GM18861 (cell line): ENCODE measurements around the gene DLST.

ENCODE experiments used
- ATAC-seq: cut with Tn5 transposase; IDR thresholded peaks from one replicate; pipeline ENCODE4 v1.9.1; 2021; ENCODE audit not compliant: unreplicated experiment

Gene DLST

DNA sequence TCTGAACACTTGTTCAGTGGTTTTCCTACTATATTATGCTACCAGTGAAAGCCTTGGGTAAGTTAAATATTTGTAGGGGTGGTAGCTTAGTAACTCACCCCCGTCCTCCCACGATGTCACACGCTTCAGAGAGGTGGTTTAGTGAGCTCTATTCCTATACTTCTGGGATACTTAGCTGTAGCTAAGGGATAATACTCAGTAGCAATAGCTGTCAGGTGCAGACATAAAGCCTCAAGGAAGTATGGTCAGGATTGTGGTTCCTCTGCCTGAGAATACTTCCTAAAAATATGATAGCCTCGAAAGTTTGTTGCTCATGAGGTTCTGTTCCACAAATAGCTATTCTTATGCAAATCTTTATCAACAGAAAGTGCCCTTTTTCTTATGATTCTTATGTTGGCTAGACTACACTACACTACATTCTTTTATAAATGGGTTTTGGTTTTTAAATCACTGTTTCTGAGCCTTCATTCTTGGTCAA lies 11.9 kb downstream of the DLST start:
- peak; percentile 52 for ATAC-seq

DNA sequence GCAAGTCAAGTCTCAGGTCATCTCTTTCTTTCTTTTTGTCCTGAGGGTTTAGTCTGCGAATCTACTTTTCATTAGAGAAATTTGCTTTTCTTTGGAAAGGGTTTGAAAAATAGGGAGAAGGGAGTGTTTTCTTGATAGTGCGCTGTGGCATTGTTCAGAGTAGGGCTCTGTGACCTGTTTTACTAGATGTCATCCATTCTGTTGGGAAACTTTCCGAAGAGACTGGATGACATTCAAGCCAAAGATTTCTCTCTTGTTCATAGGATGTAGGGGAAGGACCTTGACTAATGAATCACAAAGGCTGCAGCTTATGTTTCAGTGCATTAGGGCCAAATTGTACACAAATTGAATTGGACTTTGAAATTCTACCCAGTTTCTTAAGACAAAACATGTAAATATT lies 14.7 kb downstream of the DLST start:
- no peak for ATAC-seq

DNA sequence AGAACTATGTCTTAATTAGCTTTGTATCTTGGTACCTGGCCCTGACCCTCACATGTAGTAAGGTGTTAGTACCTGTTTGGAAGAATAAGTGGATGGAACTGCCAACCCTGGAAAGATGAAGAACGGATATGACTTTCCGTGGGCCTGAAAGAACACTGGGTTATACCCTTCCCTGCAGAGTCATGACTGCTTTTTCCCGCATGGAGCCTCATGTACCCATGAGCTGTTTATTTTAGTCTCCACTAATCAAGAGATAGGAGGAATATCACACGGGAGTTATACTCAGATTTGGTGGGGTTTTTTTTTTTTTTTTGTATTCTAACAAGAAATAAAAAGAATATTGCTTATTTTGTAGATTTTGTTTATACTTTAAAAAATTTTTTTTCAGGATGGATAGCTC lies 15.9 kb downstream of the DLST start:
- ATAC-seq = no peak

- no peak for ATAC-seq
These were observed 16.4 kb downstream of the DLST start for GRCh38 chr14:74898083-74898482.

DNA sequence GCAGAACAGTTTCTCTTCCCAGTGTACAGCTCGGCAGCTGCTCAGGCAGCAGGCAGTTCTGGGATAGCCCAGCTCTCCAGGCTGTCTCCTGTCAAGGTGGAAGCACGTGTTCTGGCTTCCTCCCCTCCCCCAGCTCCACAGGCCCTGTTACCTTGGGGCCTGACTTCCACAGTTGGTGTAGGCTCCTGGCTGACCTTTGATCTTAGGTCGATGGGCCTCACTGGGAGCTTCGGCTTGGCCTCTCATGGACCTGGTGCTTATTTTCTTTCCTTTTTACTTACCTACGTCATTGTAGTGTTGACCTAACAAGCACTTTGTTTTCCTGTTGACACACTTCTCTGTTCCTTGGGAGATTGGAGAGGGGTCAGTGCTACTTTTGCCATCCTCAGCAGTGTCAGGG lies 17.0 kb downstream of the DLST start:
- no peak for ATAC-seq

GRCh38 chr14:74902941-74903705 lies 21.4 kb downstream of the DLST start:
- no peak for ATAC-seq

DNA sequence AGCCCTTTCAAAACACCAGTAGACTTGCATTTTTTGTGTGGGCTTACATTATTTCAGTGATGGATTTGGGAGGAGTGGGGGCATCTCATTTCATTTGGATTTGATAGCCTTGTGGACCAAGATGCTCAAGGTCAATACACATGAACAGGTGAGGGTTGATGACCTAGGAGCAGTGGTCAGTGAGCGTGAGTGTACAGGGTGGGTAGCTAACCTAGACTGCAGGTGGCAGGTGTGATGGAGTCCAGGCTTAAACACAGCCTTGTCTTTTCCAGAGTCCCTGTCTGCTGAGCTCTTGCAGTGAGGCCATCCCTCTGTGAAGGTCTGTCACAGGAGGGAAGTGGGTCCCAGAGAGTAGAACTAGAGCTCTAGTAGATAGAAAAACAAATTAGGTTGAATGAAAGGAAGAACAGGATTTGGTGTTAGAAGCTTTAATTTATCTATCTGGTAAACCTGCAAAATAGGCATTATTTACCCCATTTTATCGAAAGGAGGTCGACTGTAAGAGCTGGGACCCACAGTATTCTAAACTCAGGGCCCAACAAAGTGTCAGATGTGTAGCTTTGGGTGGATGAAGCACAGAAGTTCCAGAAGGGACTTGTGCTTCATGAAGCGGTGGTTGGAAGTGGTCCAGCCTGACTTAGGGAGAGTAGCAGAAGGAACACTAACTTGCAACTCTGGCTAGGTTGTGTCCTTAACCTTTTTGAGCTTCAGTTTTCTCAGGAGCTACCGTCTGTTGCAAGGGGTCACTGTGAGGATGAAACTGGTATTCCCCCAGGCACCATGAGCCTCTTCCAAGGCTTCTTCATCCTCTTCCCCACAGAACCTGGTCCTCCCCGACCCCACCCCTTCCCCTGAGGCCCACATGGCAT lies 23.2 kb downstream of the DLST start:
- no peak for ATAC-seq

DNA sequence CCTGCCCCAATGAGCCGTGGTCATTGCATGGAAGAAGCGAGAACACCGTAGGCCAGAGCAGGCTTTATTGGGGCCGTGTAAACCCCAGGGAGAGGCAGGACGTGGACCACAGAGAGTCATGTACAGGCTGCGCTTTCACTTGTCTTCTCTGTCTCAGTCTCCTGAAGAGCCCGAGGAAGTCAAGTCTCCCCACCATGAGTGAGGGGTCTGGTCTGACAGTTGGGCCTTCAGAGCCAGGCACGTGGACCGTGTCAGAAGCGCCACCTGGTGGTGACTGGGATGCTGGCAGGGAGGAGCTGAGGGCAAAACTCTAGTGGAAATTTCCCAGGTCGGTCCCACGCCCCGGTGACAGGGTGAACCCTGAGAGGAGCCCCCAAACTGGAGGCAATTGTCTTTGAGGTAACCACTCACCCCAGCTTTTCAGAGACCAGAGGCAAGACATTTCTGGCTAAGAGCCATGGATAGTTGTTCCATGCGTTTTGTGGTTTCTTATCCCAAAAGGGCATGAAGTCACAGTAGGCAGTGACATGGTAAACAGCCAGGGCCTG lies 24.0 kb downstream of the DLST start:
- no peak for ATAC-seq

DNA sequence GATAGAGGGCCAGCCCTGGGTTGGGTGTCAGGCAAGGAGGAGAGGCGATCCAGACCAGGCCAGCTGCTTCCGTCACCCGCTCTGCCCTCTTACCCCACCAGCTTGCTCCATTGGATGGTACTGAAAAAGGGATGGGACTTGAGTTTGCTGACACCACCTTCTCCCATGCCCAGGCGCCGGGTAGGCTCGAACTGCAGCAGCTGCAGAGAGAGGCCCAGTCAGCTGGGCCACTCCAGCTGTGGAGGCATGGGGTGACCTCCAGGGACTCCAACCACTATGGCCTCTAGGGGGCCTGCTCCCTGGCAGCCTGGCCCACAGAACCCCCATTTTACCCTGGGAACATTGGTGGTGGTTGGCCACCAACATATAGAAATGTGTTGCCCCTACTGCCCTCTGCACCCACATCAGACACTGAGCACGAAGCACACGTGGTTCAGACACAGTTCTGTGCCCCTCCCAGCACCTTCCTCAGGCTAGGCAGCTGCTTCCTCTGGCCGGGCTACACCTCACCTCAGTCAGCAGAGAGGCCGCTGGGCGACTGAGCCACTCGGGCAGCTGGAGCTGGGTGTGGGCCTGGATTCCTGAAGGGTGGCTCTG lies 25.3 kb downstream of the DLST start:
- no peak for ATAC-seq

GRCh38 chr14:74907744-74908143 lies 26.0 kb downstream of the DLST start:
- no peak for ATAC-seq

DNA sequence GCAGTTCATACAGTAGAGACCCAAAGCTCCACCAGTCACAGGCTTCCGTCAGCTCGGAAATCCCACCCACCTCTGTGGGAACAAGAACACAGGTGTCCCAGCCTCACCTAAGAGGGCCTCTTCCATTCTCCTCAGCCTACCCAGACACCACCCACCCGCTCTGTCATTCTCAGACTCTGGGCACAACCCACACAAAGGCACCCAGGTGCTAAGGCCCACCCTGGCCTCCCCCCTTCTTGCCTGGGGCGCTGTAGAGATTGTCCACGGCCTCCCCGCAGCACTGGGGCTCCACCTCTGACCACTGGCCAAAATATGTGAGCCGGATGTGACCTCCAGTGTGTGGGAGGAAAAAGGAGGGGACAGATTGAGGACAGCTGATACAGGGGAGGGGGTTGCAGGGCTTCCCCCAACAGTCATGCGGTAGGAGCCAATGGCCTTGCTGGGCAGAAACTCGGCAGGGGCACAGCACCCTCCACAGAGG lies 27.2 kb downstream of the DLST start:
- ATAC-seq = no peak

DNA sequence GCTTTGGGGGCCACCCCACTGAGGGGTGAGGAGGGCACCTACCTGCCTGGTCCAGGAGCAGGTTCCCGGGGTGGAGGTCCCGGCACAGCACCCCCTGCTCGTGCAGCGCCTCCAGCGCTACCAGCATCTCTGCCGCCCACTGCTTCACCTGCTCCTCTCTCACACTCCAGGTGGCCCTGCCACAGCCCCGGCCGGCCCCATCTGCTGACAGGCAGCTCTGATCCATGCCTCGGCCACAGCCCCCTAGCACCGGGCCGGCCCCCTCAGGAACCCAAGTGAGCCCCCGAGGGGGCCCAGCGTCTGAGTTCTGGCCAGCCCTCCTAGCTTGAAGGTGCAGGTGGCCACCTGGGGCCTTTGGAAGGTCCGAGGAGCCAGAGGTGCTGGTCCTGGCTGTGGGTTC lies 27.8 kb downstream of the DLST start:
- no peak for ATAC-seq

GRCh38 chr14:74909911-74910310 lies 28.2 kb downstream of the DLST start:
- no peak for ATAC-seq

DNA sequence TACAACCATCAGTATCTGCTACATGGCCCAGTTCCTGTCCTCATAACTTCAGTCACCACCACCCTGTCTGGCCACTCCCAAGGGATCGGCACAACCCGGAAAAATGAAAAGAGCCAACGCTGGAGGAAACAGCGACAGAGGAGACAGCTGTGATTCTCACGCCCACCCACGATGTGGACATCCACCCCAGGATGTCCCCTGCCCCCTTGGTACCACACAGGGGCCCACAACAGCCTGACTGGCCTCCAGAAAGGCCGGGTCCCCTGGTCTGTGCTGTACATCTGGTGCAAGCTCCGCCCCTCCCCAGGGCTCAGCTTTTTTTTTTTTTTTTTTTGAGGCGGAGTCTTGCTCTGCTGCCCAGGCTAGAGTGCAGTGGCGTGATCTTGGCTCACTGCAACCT lies 28.8 kb downstream of the DLST start:
- ATAC-seq = no peak

GRCh38 chr14:74911221-74911620 lies 29.5 kb downstream of the DLST start:
- no peak for ATAC-seq

GRCh38 chr14:74911704-74912103 lies 30.0 kb downstream of the DLST start:
- no peak for ATAC-seq

DNA sequence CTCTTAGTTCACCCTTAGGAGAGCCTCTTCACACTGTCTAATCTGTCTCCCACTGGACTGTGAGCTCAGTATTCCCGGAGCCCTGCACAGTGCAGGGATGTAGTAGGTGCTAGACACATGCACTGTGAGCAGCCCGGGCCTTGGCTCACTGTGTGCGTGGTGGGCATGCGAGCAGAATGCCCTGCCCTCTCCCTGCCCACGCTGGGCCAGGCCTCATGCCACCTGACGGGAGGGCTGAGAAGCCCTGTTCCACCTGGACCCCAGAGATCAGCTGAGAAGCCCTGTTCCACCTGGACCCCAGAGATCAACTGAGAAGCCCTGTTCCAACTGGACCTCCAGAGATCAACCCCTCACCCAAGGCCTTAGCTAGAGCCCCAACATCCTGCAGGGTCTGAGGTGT lies 30.4 kb downstream of the DLST start:
- no peak for ATAC-seq

- no peak for ATAC-seq
These were observed 31.1 kb downstream of the DLST start for GRCh38 chr14:74912801-74913200.

GRCh38 chr14:74913393-74913910 lies 31.7 kb downstream of the DLST start:
- ATAC-seq = no peak

GRCh38 chr14:74913986-74914573 lies 32.4 kb downstream of the DLST start:
- ATAC-seq = no peak

DNA sequence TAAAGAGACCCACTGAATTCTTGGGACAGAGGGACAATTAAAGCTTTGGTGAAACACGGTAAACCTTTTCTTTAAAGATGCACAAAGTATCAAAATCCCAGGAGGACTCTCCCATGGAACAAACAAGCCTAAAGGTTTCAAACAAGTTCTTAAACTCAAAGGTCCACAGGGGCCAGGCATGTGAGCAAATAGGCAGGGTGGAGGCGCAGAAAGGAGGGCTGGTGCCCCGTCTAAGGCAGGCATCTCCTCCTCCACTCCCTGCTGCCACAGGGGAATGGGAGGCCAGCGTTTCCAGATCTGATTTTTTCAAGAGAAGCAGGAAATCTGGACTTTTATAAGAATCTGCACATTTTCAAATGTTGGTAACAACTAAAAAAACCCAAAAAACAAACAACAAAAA lies 33.7 kb downstream of the DLST start:
- no peak for ATAC-seq
